H1 (cell line): Measurements from ENCODE around the gene ZGRF1.

ENCODE experiments used
- EP300 ChIP-seq, 2 experiments: IDR thresholded peaks; 1 replicate in 1 of 2; 2 replicates in 1 of 2; pipeline ENCODE4 v1.6.1; 2011 to 2012; ENCODE audit warnings: low read depth in 2 of 2, low read length in 2 of 2, mild to moderate bottlenecking in 2 of 2, borderline replicate concordance in 1 of 2, inconsistent platforms in 1 of 2, moderate library complexity in 1 of 2
- JUN ChIP-seq: IDR thresholded peaks from 2 replicates; pipeline ENCODE4 v1.6.1; 2011; ENCODE audit warnings: low read depth, mild to moderate bottlenecking, improper control_type of control experiment, low read length
- POLR2A ChIP-seq, 2 experiments: IDR thresholded peaks; 1 replicate in 1 of 2; 2 replicates in 1 of 2; pipeline ENCODE4 v1.6.1; 2011; ENCODE audit warnings: low read depth in 2 of 2, low read length in 2 of 2, mild to moderate bottlenecking in 2 of 2; ENCODE audit errors: control extremely low read depth in 1 of 2

DNA sequence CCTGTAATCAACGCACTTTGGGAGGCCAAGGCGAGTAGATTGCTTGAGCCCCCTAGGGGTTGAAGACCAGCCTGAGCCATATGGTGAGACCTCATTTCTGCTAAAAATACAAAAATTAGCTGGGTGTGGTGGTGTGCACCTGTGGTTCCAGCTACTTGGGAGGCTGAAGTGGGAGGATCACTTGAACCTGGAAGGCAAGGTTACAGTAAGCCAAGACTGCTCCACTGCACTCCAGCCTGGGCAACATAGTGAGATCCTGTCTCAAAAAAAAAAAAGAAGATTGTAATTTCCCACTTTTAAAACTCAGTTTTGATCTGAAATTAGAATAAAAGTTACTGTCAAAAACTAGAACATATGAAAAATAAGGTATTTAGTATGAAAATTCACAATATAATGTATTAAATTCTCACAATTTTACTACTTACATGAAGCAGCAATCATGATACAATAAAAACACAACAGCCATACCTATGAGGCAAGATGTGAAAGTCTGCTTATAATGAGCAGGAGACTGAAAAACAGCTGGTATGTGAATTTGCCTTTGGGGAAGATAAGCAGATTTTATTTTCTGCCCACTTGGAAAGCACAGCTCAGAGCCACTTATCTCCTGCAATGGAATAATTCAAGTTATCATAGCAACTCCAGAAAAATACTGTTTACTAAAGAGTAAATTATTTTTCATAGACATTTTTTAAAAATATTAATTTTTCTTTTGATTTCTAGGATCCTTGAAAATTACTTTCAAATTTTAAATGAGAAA is 50.6 kb downstream of the ZGRF1 start:
- TF ChIP-seq EP300 (IDR thresholded peaks at IDR 0.05; ENCODE audit: borderline replicate concordance in 1 of 2, low read depth in 2 of 2, low read length in 2 of 2) (no peak), POLR2A (IDR thresholded peaks at IDR 0.05; ENCODE audit: control extremely low read depth in 1 of 2, low read depth in 2 of 2, low read length in 2 of 2) (no peak), JUN (no peak)
